ENCODE measurements around the gene NUDT2.
"Not testable (repeated sequence)": the region's sequence is repeated elsewhere in the genome, so short reads cannot be mapped to it uniquely, and the experiment has no call there.

The NUDT2 gene

GRCh38 chr9:34328987-34329832 is at the start of gene NUDT2, which contains the start of gene KIF24:
Gene NUDT2 (plus strand): TSS chr9:34329569. CDS start chr9:34339040, 9,471 bp downstream.
Gene KIF24 (minus strand): TSS chr9:34329268. CDS start chr9:34311346, 17,922 bp downstream.
- peak within 1 kb of the TSS; percentile 88 for H3K9ac ChIP-seq (ENCODE audit: low read depth, low read length)
- H3K27me3 ChIP-seq (ENCODE audit: control insufficient read depth, insufficient read depth, low read length): no peaks in the 10 kb centered on the region
- peak within 1 kb of the TSS; percentile 94 for H3K27ac ChIP-seq (ENCODE audit: low read depth, low read length)
- H3K4me3 ChIP-seq (ENCODE audit: low read depth, low read length): peak within 1 kb of the TSS; percentile 91
- peaks cover 17% of the 10 kb centered on the region for H3K4me1 ChIP-seq (ENCODE audit: control insufficient read depth, insufficient read depth, low read length)
- H3K9me3 ChIP-seq (ENCODE audit: control insufficient read depth, insufficient read depth, low read length): no peaks in the 10 kb centered on the region
- no peaks in the 10 kb centered on the region for H3K36me3 ChIP-seq (ENCODE audit: control insufficient read depth, insufficient read depth, low read length)

GRCh38 chr9:34282096-34282495 is 47.3 kb upstream of the NUDT2 start:
- Histone ChIP-seq H3K27me3 (ENCODE audit: control insufficient read depth, insufficient read depth, low read length) (no peaks in the 10 kb centered on the region), H3K4me1 (ENCODE audit: control insufficient read depth, insufficient read depth, low read length) (no peaks in the 10 kb centered on the region), H3K9ac (ENCODE audit: low read depth, low read length) (no peak overlapping the region), H3K36me3 (ENCODE audit: control insufficient read depth, insufficient read depth, low read length) (no peaks in the 10 kb centered on the region), H3K27ac (ENCODE audit: low read depth, low read length) (no peak overlapping the region), H3K4me3 (ENCODE audit: low read depth, low read length) (no peak overlapping the region), H3K9me3 (ENCODE audit: control insufficient read depth, insufficient read depth, low read length) (no peaks in the 10 kb centered on the region)

GRCh38 chr9:34289159-34289558 is 40.2 kb upstream of the NUDT2 start:
- H3K9ac ChIP-seq (ENCODE audit: low read depth, low read length): no peak overlapping the region
- no peak overlapping the region for H3K27ac ChIP-seq (ENCODE audit: low read depth, low read length)
- no peaks in the 10 kb centered on the region for H3K36me3 ChIP-seq (ENCODE audit: control insufficient read depth, insufficient read depth, low read length)

GRCh38 chr9:34291023-34291422 is 38.3 kb upstream of the NUDT2 start:
- Histone ChIP-seq H3K27ac (ENCODE audit: low read depth, low read length) (no peak overlapping the region), H3K4me3 (ENCODE audit: low read depth, low read length) (no peak overlapping the region), H3K9me3 (ENCODE audit: control insufficient read depth, insufficient read depth, low read length) (no peaks in the 10 kb centered on the region), H3K4me1 (ENCODE audit: control insufficient read depth, insufficient read depth, low read length) (no peaks in the 10 kb centered on the region), H3K36me3 (ENCODE audit: control insufficient read depth, insufficient read depth, low read length) (no peaks in the 10 kb centered on the region), H3K27me3 (ENCODE audit: control insufficient read depth, insufficient read depth, low read length) (no peaks in the 10 kb centered on the region), H3K9ac (ENCODE audit: low read depth, low read length) (no peak overlapping the region)

More at GRCh38 chr9:34289159-34289558, 40.2 kb upstream of the NUDT2 start:
- Histone ChIP-seq H3K9me3 (ENCODE audit: control insufficient read depth, insufficient read depth, low read length) (no peaks in the 10 kb centered on the region), H3K27me3 (ENCODE audit: control insufficient read depth, insufficient read depth, low read length) (no peaks in the 10 kb centered on the region), H3K4me3 (ENCODE audit: low read depth, low read length) (no peak overlapping the region), H3K4me1 (ENCODE audit: control insufficient read depth, insufficient read depth, low read length) (no peaks in the 10 kb centered on the region)

GRCh38 chr9:34291423-34291822 is 37.9 kb upstream of the NUDT2 start:
- Histone ChIP-seq H3K9me3 (ENCODE audit: control insufficient read depth, insufficient read depth, low read length) (no peaks in the 10 kb centered on the region), H3K27me3 (ENCODE audit: control insufficient read depth, insufficient read depth, low read length) (no peaks in the 10 kb centered on the region), H3K4me3 (ENCODE audit: low read depth, low read length) (no peak overlapping the region)

GRCh38 chr9:34292552-34292951 is 36.8 kb upstream of the NUDT2 start:
- H3K9ac ChIP-seq (ENCODE audit: low read depth, low read length): no peak overlapping the region
- H3K36me3 ChIP-seq (ENCODE audit: control insufficient read depth, insufficient read depth, low read length): no peaks in the 10 kb centered on the region

More at GRCh38 chr9:34291423-34291822, 37.9 kb upstream of the NUDT2 start:
- H3K36me3 ChIP-seq (ENCODE audit: control insufficient read depth, insufficient read depth, low read length): no peaks in the 10 kb centered on the region
- no peak overlapping the region for H3K9ac ChIP-seq (ENCODE audit: low read depth, low read length)
- H3K4me1 ChIP-seq (ENCODE audit: control insufficient read depth, insufficient read depth, low read length): no peaks in the 10 kb centered on the region
- H3K27ac ChIP-seq (ENCODE audit: low read depth, low read length): no peak overlapping the region

GRCh38 chr9:34301064-34301463 is 28.3 kb upstream of the NUDT2 start:
- not testable (repeated sequence) for H3K4me3 ChIP-seq (ENCODE audit: low read depth, low read length); H3K27me3 ChIP-seq (ENCODE audit: control insufficient read depth, insufficient read depth, low read length); H3K36me3 ChIP-seq (ENCODE audit: control insufficient read depth, insufficient read depth, low read length); H3K9me3 ChIP-seq (ENCODE audit: control insufficient read depth, insufficient read depth, low read length); H3K9ac ChIP-seq (ENCODE audit: low read depth, low read length); H3K27ac ChIP-seq (ENCODE audit: low read depth, low read length); H3K4me1 ChIP-seq (ENCODE audit: control insufficient read depth, insufficient read depth, low read length)

More at GRCh38 chr9:34292552-34292951, 36.8 kb upstream of the NUDT2 start:
- H3K4me3 ChIP-seq (ENCODE audit: low read depth, low read length): no peak overlapping the region
- H3K4me1 ChIP-seq (ENCODE audit: control insufficient read depth, insufficient read depth, low read length): no peaks in the 10 kb centered on the region
- H3K27me3 ChIP-seq (ENCODE audit: control insufficient read depth, insufficient read depth, low read length): no peaks in the 10 kb centered on the region
- H3K9me3 ChIP-seq (ENCODE audit: control insufficient read depth, insufficient read depth, low read length): no peaks in the 10 kb centered on the region
- no peak overlapping the region for H3K27ac ChIP-seq (ENCODE audit: low read depth, low read length)

- H3K4me1 ChIP-seq (ENCODE audit: control insufficient read depth, insufficient read depth, low read length); H3K9ac ChIP-seq (ENCODE audit: low read depth, low read length); H3K36me3 ChIP-seq (ENCODE audit: control insufficient read depth, insufficient read depth, low read length); H3K4me3 ChIP-seq (ENCODE audit: low read depth, low read length); H3K27me3 ChIP-seq (ENCODE audit: control insufficient read depth, insufficient read depth, low read length); H3K27ac ChIP-seq (ENCODE audit: low read depth, low read length); H3K9me3 ChIP-seq (ENCODE audit: control insufficient read depth, insufficient read depth, low read length): not testable (repeated sequence)
Observed at GRCh38 chr9:34308316-34308715, 21.1 kb upstream of the NUDT2 start.

GRCh38 chr9:34310215-34310614 is 19.2 kb upstream of the NUDT2 start:
- Histone ChIP-seq H3K4me3 (ENCODE audit: low read depth, low read length) (no peak overlapping the region), H3K9me3 (ENCODE audit: control insufficient read depth, insufficient read depth, low read length) (no peaks in the 10 kb centered on the region), H3K36me3 (ENCODE audit: control insufficient read depth, insufficient read depth, low read length) (no peaks in the 10 kb centered on the region), H3K9ac (ENCODE audit: low read depth, low read length) (no peak overlapping the region), H3K4me1 (ENCODE audit: control insufficient read depth, insufficient read depth, low read length) (no peaks in the 10 kb centered on the region), H3K27ac (ENCODE audit: low read depth, low read length) (no peak overlapping the region), H3K27me3 (ENCODE audit: control insufficient read depth, insufficient read depth, low read length) (no peaks in the 10 kb centered on the region)

GRCh38 chr9:34311499-34312185 is 17.7 kb upstream of the NUDT2 start:
- H3K4me3 ChIP-seq (ENCODE audit: low read depth, low read length): no peak overlapping the region
- H3K4me1 ChIP-seq (ENCODE audit: control insufficient read depth, insufficient read depth, low read length): no peaks in the 10 kb centered on the region
- no peak overlapping the region for H3K9ac ChIP-seq (ENCODE audit: low read depth, low read length)
- no peaks in the 10 kb centered on the region for H3K27me3 ChIP-seq (ENCODE audit: control insufficient read depth, insufficient read depth, low read length)
- H3K27ac ChIP-seq (ENCODE audit: low read depth, low read length): no peak overlapping the region
- H3K9me3 ChIP-seq (ENCODE audit: control insufficient read depth, insufficient read depth, low read length): no peaks in the 10 kb centered on the region
- no peaks in the 10 kb centered on the region for H3K36me3 ChIP-seq (ENCODE audit: control insufficient read depth, insufficient read depth, low read length)

GRCh38 chr9:34317436-34317835 is 11.9 kb upstream of the NUDT2 start:
- no peaks in the 10 kb centered on the region for H3K4me1 ChIP-seq (ENCODE audit: control insufficient read depth, insufficient read depth, low read length)
- no peak overlapping the region for H3K9ac ChIP-seq (ENCODE audit: low read depth, low read length)
- H3K27ac ChIP-seq (ENCODE audit: low read depth, low read length): no peak overlapping the region
- no peaks in the 10 kb centered on the region for H3K36me3 ChIP-seq (ENCODE audit: control insufficient read depth, insufficient read depth, low read length)
- H3K27me3 ChIP-seq (ENCODE audit: control insufficient read depth, insufficient read depth, low read length): no peaks in the 10 kb centered on the region
- no peaks in the 10 kb centered on the region for H3K9me3 ChIP-seq (ENCODE audit: control insufficient read depth, insufficient read depth, low read length)
- H3K4me3 ChIP-seq (ENCODE audit: low read depth, low read length): no peak overlapping the region
